ENCODE results near the gene ERGIC1. TPM values are rescaled to one million over a fixed set of nuclear protein-coding genes. Genes with fewer than 3 reads are reported as not detected.

Gene ERGIC1
- total RNA-seq, 1 donor from 2014 or later = 105 TPM

DNA sequence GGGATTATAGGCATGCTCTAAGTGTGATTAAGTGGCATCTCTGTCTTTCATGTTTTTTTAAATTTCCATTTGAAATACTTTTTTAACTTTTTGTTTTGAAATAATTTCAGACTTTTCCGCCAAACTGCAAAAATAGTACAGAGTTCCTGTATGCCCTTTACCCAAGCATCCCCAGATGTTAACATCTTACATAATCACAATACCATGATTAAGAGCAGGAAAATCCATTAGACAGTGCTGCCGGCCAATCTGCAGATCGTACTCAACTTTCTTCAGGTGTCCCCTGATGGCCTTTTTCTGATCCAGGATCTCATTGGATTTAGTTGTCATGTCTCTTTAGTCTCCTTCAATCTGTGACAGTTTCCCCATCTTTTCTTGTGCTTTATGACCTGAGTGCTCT is 49.0 kb downstream of the ERGIC1 start:
- no peaks in the 10 kb centered on the region for H3K27me3 ChIP-seq (ENCODE audit: control insufficient read depth, insufficient read depth, low read length)
- no peak overlapping the region for H3K4me3 ChIP-seq (ENCODE audit: low read depth, low read length)
- FAIRE-seq = no peak
- H3K36me3 ChIP-seq (ENCODE audit: control insufficient read depth, insufficient read depth, low read length) = peaks cover 7% of the 10 kb centered on the region
- no peak for DNase-seq (ENCODE audit: low read depth)
- TF ChIP-seq CTCF (IDR thresholded peaks at IDR 0.05; ENCODE audit: insufficient read depth, low read length, severe bottlenecking) = no peak

DNA sequence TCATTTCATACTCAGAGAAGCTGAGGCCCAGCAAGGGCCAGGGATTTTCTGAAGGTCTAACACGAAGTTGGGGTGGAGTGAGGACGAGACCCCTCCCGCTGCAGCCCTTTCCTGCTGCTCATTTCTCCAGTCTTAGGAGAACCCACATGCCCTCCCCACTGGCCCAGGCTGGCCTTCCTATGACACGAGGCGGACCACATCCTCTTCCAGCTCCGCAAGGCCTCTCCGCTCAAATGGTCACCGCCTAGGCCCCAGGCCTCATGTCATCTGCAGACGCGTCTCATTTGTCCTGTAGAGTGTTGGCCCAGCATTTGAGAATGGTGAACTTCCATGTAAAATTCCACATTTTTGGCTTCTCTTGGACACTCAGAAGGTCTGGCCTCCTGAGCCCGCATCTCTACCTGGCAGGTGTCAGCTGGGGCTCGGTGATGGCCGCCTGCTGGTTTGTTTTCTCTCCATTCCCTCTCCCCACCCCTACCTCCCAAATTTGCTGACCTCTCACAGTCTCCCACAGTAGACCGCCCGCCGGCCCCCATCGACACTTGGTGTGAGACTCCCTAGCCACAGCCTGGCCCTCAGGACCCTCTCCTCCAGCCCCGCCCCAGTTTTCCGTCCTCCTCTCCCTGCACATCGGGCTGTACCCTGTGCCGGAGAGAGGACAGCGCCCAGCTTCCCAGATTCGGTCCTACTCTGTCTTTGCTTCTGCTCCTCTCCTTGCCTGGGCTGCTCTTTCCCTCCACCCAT is 51.7 kb downstream of the ERGIC1 start:
- Histone ChIP-seq H3K36me3 (ENCODE audit: control insufficient read depth, insufficient read depth, low read length) (peaks cover 9% of the 10 kb centered on the region), H3K4me3 (ENCODE audit: low read depth, low read length) (no peak overlapping the region), H3K27me3 (ENCODE audit: control insufficient read depth, insufficient read depth, low read length) (no peaks in the 10 kb centered on the region)
- DNase-seq (ENCODE audit: low read depth) (no peak), FAIRE-seq (no peak)
- no peak for TF ChIP-seq CTCF (IDR thresholded peaks at IDR 0.05; ENCODE audit: insufficient read depth, low read length, severe bottlenecking)

GRCh38 chr5:172886476-172886875 is 52.4 kb downstream of the ERGIC1 start:
- TF ChIP-seq CTCF (IDR thresholded peaks at IDR 0.05; ENCODE audit: insufficient read depth, low read length, severe bottlenecking) = no peak
- H3K4me3 ChIP-seq (ENCODE audit: low read depth, low read length) = no peak overlapping the region
- peaks cover 12% of the 10 kb centered on the region for H3K36me3 ChIP-seq (ENCODE audit: control insufficient read depth, insufficient read depth, low read length)
- FAIRE-seq = no peak
- no peaks in the 10 kb centered on the region for H3K27me3 ChIP-seq (ENCODE audit: control insufficient read depth, insufficient read depth, low read length)
- DNase-seq (ENCODE audit: low read depth) = no peak

GRCh38 chr5:172886974-172887501 is 53.0 kb downstream of the ERGIC1 start:
- FAIRE-seq = no peak
- no peak overlapping the region for H3K4me3 ChIP-seq (ENCODE audit: low read depth, low read length)
- H3K27me3 ChIP-seq (ENCODE audit: control insufficient read depth, insufficient read depth, low read length) = no peaks in the 10 kb centered on the region
- DNase-seq (ENCODE audit: low read depth) = peak; percentile 83
- TF ChIP-seq CTCF (IDR thresholded peaks at IDR 0.05; ENCODE audit: insufficient read depth, low read length, severe bottlenecking) = no peak
- peaks cover 12% of the 10 kb centered on the region for H3K36me3 ChIP-seq (ENCODE audit: control insufficient read depth, insufficient read depth, low read length)

GRCh38 chr5:172887692-172888091 is 53.6 kb downstream of the ERGIC1 start:
- TF ChIP-seq CTCF (IDR thresholded peaks at IDR 0.05; ENCODE audit: insufficient read depth, low read length, severe bottlenecking) = no peak
- no peak for DNase-seq (ENCODE audit: low read depth)
- H3K27me3 ChIP-seq (ENCODE audit: control insufficient read depth, insufficient read depth, low read length) = no peaks in the 10 kb centered on the region
- no peak for FAIRE-seq
- H3K4me3 ChIP-seq (ENCODE audit: low read depth, low read length) = no peak overlapping the region
- H3K36me3 ChIP-seq (ENCODE audit: control insufficient read depth, insufficient read depth, low read length) = peaks cover 14% of the 10 kb centered on the region

Measured in bronchial epithelial cell (primary cell).